ENCODE measurements around the gene TNRC6A.
A peak's percentile ranks its signal among the peaks of the same experiment; 100 is the strongest.

TNRC6A gene

GRCh38 chr16:24685539-24686432 lies 43.7 kb upstream of the TNRC6A start:
- no peaks in the 10 kb centered on the region for H3K27me3 ChIP-seq (ENCODE audit: insufficient read depth, poor library complexity, severe bottlenecking)
- DNase-seq (ENCODE audit: low spot score) (peak; percentile 76), ATAC-seq (ENCODE audit: low read depth) (no peak)
- H3K36me3 ChIP-seq (ENCODE audit: low read depth): no peaks in the 10 kb centered on the region
- no peak overlapping the region for H3K4me3 ChIP-seq (ENCODE audit: severe bottlenecking)
- H3K9me3 ChIP-seq (ENCODE audit: severe bottlenecking): no peaks in the 10 kb centered on the region
- H3K27ac ChIP-seq (ENCODE audit: poor library complexity, severe bottlenecking): peak overlapping the region; percentile 48
- TF ChIP-seq, protein P1, sequence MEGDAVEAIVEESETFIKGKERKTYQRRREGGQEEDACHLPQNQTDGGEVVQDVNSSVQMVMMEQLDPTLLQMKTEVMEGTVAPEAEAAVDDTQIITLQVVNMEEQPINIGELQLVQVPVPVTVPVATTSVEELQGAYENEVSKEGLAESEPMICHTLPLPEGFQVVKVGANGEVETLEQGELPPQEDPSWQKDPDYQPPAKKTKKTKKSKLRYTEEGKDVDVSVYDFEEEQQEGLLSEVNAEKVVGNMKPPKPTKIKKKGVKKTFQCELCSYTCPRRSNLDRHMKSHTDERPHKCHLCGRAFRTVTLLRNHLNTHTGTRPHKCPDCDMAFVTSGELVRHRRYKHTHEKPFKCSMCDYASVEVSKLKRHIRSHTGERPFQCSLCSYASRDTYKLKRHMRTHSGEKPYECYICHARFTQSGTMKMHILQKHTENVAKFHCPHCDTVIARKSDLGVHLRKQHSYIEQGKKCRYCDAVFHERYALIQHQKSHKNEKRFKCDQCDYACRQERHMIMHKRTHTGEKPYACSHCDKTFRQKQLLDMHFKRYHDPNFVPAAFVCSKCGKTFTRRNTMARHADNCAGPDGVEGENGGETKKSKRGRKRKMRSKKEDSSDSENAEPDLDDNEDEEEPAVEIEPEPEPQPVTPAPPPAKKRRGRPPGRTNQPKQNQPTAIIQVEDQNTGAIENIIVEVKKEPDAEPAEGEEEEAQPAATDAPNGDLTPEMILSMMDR (IDR thresholded peaks at IDR 0.05; ENCODE audit: poor library complexity, severe bottlenecking): no peak
- peaks cover 27% of the 10 kb centered on the region for H3K4me1 ChIP-seq (ENCODE audit: insufficient read depth, poor library complexity, severe bottlenecking)

- peak overlapping the region; percentile 48 for H3K27ac ChIP-seq (ENCODE audit: poor library complexity, severe bottlenecking)
- ATAC-seq (ENCODE audit: low read depth) (no peak), DNase-seq (ENCODE audit: low spot score) (no peak)
- no peak overlapping the region for H3K4me3 ChIP-seq (ENCODE audit: severe bottlenecking)
- no peaks in the 10 kb centered on the region for H3K36me3 ChIP-seq (ENCODE audit: low read depth)
- TF ChIP-seq, protein P1 (IDR thresholded peaks at IDR 0.05; ENCODE audit: poor library complexity, severe bottlenecking): no peak
- peaks cover 18% of the 10 kb centered on the region for H3K4me1 ChIP-seq (ENCODE audit: insufficient read depth, poor library complexity, severe bottlenecking)
- H3K9me3 ChIP-seq (ENCODE audit: severe bottlenecking): no peaks in the 10 kb centered on the region
- H3K27me3 ChIP-seq (ENCODE audit: insufficient read depth, poor library complexity, severe bottlenecking): no peaks in the 10 kb centered on the region
These were observed 42.8 kb upstream of the TNRC6A start for GRCh38 chr16:24686678-24687077.

DNA sequence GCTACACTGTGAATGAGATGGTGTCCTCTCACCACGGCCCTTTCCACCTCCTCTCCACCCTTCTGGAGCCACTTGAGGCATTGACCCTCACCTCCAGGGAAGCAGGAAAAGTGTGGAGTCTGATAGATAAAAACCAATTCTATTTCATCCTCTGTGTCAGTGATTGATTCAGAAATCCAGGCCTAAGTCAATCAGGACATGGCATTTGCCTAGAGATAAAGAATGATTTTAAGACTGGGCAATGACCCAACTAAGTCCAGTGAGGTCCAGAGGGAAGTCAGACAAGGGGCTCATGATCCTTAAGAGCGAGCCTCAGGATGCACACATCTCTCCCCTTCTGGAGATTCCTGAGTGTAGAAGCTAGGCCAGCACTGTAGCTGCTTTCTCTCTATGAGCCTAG lies 41.1 kb upstream of the TNRC6A start:
- TF ChIP-seq, protein P1 (IDR thresholded peaks at IDR 0.05; ENCODE audit: poor library complexity, severe bottlenecking): no peak
- DNase-seq (ENCODE audit: low spot score) (no peak), ATAC-seq (ENCODE audit: low read depth) (no peak)
- H3K9me3 ChIP-seq (ENCODE audit: severe bottlenecking): no peaks in the 10 kb centered on the region
- no peak overlapping the region for H3K27ac ChIP-seq (ENCODE audit: poor library complexity, severe bottlenecking)
- H3K36me3 ChIP-seq (ENCODE audit: low read depth): no peaks in the 10 kb centered on the region
- no peak overlapping the region for H3K4me3 ChIP-seq (ENCODE audit: severe bottlenecking)
- peaks cover 10% of the 10 kb centered on the region for H3K4me1 ChIP-seq (ENCODE audit: insufficient read depth, poor library complexity, severe bottlenecking)
- no peaks in the 10 kb centered on the region for H3K27me3 ChIP-seq (ENCODE audit: insufficient read depth, poor library complexity, severe bottlenecking)

DNA sequence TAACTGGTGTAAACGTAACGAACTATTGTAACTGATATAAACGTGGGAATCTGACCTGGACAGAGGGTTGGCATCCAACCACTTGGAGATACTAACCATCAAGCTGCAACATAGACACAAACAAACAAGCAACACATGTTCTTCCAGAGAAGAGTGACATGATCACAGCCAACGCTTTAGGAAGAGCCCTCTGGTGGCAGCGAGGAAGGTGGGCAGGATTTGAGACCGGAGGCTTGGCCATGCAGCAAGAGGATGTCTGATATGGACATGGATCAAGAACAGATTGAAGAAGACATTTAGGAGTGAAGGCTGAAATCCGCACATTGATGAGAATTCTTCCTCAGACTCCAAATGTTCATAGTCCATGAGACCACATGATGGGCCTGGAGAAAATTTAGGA lies 40.3 kb upstream of the TNRC6A start:
- no peaks in the 10 kb centered on the region for H3K9me3 ChIP-seq (ENCODE audit: severe bottlenecking)
- H3K4me1 ChIP-seq (ENCODE audit: insufficient read depth, poor library complexity, severe bottlenecking): peaks cover 10% of the 10 kb centered on the region
- no peaks in the 10 kb centered on the region for H3K27me3 ChIP-seq (ENCODE audit: insufficient read depth, poor library complexity, severe bottlenecking)
- DNase-seq (ENCODE audit: low spot score) (no peak), ATAC-seq (ENCODE audit: low read depth) (peak; percentile 65; the same call in 1 of the 3 replicates)
- H3K27ac ChIP-seq (ENCODE audit: poor library complexity, severe bottlenecking): no peak overlapping the region
- TF ChIP-seq, protein P1 (IDR thresholded peaks at IDR 0.05; ENCODE audit: poor library complexity, severe bottlenecking): peak; percentile 75
- no peak overlapping the region for H3K4me3 ChIP-seq (ENCODE audit: severe bottlenecking)
- H3K36me3 ChIP-seq (ENCODE audit: low read depth): no peaks in the 10 kb centered on the region

DNA sequence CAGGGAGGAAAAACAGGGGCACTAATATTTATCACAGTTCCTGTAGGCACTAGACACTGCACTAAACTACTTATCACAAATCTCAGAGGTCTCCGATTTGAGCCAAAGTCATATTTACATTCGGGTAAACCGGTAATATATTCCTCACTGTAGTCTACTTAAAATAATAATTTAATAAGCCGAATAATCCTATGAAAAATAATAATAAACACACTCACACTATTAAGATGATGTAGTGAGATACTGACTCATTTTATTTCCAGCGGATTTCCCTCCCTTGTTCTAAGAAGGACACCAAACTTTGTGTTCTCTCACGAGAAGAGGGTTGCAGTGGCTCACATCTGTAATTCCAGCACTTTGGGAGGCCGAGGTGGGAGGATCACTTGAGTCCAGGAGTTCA lies 36.6 kb upstream of the TNRC6A start:
- no peak for DNase-seq (ENCODE audit: low spot score)
- Histone ChIP-seq H3K4me1 (ENCODE audit: insufficient read depth, poor library complexity, severe bottlenecking) (no peaks in the 10 kb centered on the region), H3K4me3 (ENCODE audit: severe bottlenecking) (no peak overlapping the region), H3K27me3 (ENCODE audit: insufficient read depth, poor library complexity, severe bottlenecking) (no peaks in the 10 kb centered on the region), H3K36me3 (ENCODE audit: low read depth) (no peaks in the 10 kb centered on the region), H3K27ac (ENCODE audit: poor library complexity, severe bottlenecking) (no peak overlapping the region), H3K9me3 (ENCODE audit: severe bottlenecking) (no peaks in the 10 kb centered on the region)
- no peak for ATAC-seq (ENCODE audit: low read depth)
- TF ChIP-seq, protein P1 (IDR thresholded peaks at IDR 0.05; ENCODE audit: poor library complexity, severe bottlenecking): no peak
